ENCODE results near the gene TPCN1.

Gene TPCN1

GRCh38 chr12:113260636-113261300, 39.5 kb downstream of the TPCN1 start:
- no peak overlapping the region for H3K27ac ChIP-seq
- H3K27me3 ChIP-seq (ENCODE audit: insufficient read depth, low read depth, severe bottlenecking): no peaks in the 10 kb centered on the region
- no peak for TF ChIP-seq CTCF (IDR thresholded peaks at IDR 0.05; ENCODE audit: low read depth, low read length)
- H3K36me3 ChIP-seq: no peaks in the 10 kb centered on the region
- no peak overlapping the region for H3K4me3 ChIP-seq (ENCODE audit: low read depth, low read length)
- no peaks in the 10 kb centered on the region for H3K9me3 ChIP-seq (ENCODE audit: severe bottlenecking)
- DNase-seq: no peak

- Histone ChIP-seq H3K4me3 (ENCODE audit: low read depth, low read length) (no peak overlapping the region), H3K9me3 (ENCODE audit: severe bottlenecking) (no peaks in the 10 kb centered on the region), H3K27ac (no peak overlapping the region), H3K36me3 (no peaks in the 10 kb centered on the region), H3K27me3 (ENCODE audit: insufficient read depth, low read depth, severe bottlenecking) (no peaks in the 10 kb centered on the region)
- DNase-seq: no peak
- TF ChIP-seq CTCF (IDR thresholded peaks at IDR 0.05; ENCODE audit: low read depth, low read length): no peak
Measured at GRCh38 chr12:113261847-113262470, 40.7 kb downstream of the TPCN1 start.

GRCh38 chr12:113262710-113263109, 41.4 kb downstream of the TPCN1 start:
- no peaks in the 10 kb centered on the region for H3K36me3 ChIP-seq
- no peak overlapping the region for H3K27ac ChIP-seq
- no peak for TF ChIP-seq CTCF (IDR thresholded peaks at IDR 0.05; ENCODE audit: low read depth, low read length)
- no peak for DNase-seq
- H3K9me3 ChIP-seq (ENCODE audit: severe bottlenecking): no peaks in the 10 kb centered on the region
- no peaks in the 10 kb centered on the region for H3K27me3 ChIP-seq (ENCODE audit: insufficient read depth, low read depth, severe bottlenecking)
- no peak overlapping the region for H3K4me3 ChIP-seq (ENCODE audit: low read depth, low read length)

- Histone ChIP-seq H3K27ac (no peak overlapping the region), H3K27me3 (ENCODE audit: insufficient read depth, low read depth, severe bottlenecking) (no peaks in the 10 kb centered on the region), H3K4me3 (ENCODE audit: low read depth, low read length) (no peak overlapping the region), H3K9me3 (ENCODE audit: severe bottlenecking) (no peaks in the 10 kb centered on the region), H3K36me3 (no peaks in the 10 kb centered on the region)
- DNase-seq: peak; percentile 45
- no peak for TF ChIP-seq CTCF (IDR thresholded peaks at IDR 0.05; ENCODE audit: low read depth, low read length)
Measured at GRCh38 chr12:113263431-113263963, 42.2 kb downstream of the TPCN1 start.

GRCh38 chr12:113266106-113266895, 45.0 kb downstream of the TPCN1 start:
- DNase-seq: no peak
- Histone ChIP-seq H3K27ac (no peak overlapping the region), H3K36me3 (no peaks in the 10 kb centered on the region), H3K9me3 (ENCODE audit: severe bottlenecking) (no peaks in the 10 kb centered on the region), H3K4me3 (ENCODE audit: low read depth, low read length) (no peak overlapping the region), H3K27me3 (ENCODE audit: insufficient read depth, low read depth, severe bottlenecking) (no peaks in the 10 kb centered on the region)
- no peak for TF ChIP-seq CTCF (IDR thresholded peaks at IDR 0.05; ENCODE audit: low read depth, low read length)

All from WERI-Rb-1 (cell line).